Measurements from ENCODE around the gene ASGR1. TPM values are rescaled to one million over a fixed set of nuclear protein-coding genes. Genes with fewer than 3 reads are reported as not detected.
"Not testable (repeated sequence)": the region's sequence is repeated elsewhere in the genome, so short reads cannot be mapped to it uniquely, and the experiment has no call there.

ASGR1 gene
- total and polyA plus RNA-seq, 7 experiments from 2014 or later = 0.79 to 11.9 (median 1.3) TPM; not detected in 3

DNA sequence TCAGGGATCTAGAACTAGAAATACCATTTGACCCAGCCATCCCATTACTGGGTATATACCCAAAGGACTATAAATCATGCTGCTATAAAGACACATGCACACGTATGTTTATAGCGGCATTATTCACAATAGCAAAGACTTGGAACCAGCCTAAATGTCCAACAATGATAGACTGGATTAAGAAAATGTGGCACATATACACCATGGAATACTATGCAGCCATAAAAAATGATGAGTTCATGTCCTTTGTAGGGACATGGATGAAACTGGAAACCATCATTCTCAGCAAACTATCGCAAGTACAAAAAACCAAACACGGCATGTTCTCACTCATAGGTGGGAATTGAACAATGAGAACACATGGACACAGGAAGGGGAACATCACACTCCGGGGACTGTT is 51.7 kb downstream of the ASGR1 start:
- H3K36me3 ChIP-seq (ENCODE audit: control insufficient read depth in 2 of 3, insufficient read depth in 3 of 3, low read length in 3 of 3); H3K27ac Mint-ChIP-seq; H3K9me3 ChIP-seq (ENCODE audit: control insufficient read depth in 2 of 3, low read length in 3 of 3); H3K4me3 Mint-ChIP-seq; H3K27me3 Mint-ChIP-seq; H3K36me3 Mint-ChIP-seq; ATAC-seq; DNase-seq; H3K9me3 Mint-ChIP-seq; POLR2A ChIA-PET; H3K4me1 ChIP-seq (ENCODE audit: control insufficient read depth in 2 of 2, insufficient read depth in 2 of 2, low read length in 2 of 2); H3K4me3 ChIP-seq (ENCODE audit: low read length); intact Hi-C loops (cut with micrococcal nuclease); CTCF ChIA-PET; H3K27ac ChIP-seq (ENCODE audit: low read depth, low read length); H3K27me3 ChIP-seq (ENCODE audit: control insufficient read depth in 2 of 2, insufficient read depth in 2 of 2, low read length in 2 of 2): not testable (repeated sequence)
- H3K4me1 Mint-ChIP-seq = peaks cover 8 to 16% (median 14%) of the 10 kb centered on the region in 7 donors

- POLR2A ChIA-PET, H3K4me1 Mint-ChIP-seq: not testable (repeated sequence)
Measured at GRCh38 chr17:7126386-7126785, 52.8 kb downstream of the ASGR1 start.

DNA sequence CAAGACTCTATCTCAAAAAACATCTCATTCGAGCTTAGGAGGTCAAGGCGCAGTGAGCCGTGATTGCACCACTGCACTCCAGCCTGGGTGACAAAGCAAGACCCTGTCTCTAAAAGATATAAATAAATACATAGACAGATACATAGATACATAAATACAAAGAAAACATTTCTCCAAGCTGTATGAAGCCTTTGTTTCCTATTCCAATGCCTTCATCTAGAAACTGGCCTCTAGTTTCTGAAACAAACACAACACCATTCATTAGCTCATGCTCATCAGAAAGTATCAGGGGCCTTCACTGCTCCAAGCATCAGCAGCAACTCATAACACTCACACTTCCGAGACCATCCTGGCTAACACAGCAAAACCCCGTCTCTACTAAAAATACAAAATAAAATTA is 54.2 kb downstream of the ASGR1 start:
- no peaks in the 10 kb centered on the region for H3K4me1 ChIP-seq (ENCODE audit: control insufficient read depth in 2 of 2, insufficient read depth in 2 of 2, low read length in 2 of 2)
- no peaks in the 10 kb centered on the region for H3K27me3 ChIP-seq (ENCODE audit: control insufficient read depth in 2 of 2, insufficient read depth in 2 of 2, low read length in 2 of 2)
- Mint-ChIP-seq H3K4me1 (peaks cover 0 to 7% (median 0%) of the 10 kb centered on the region in 7 donors), H3K36me3 (no peaks in the 10 kb centered on the region), H3K9me3 (peaks cover 0 to 2% (median 0%) of the 10 kb centered on the region in 11 donors), H3K27ac (no peak overlapping the region), H3K27me3 (peaks cover 7 to 24% (median 9%) of the 10 kb centered on the region in 5 donors), H3K4me3 (no peak overlapping the region)
- POLR2A ChIA-PET = interaction anchor here (0.7 kb wide), 1 partner anchor 65 kb away, joined by 3 read pairs; no protein-coding TSS in a partner anchor
- intact Hi-C loops (cut with micrococcal nuclease) = no loop called here
- CTCF ChIA-PET = interaction anchor here (1.0 to 1.4 kb wide), 3 partner anchors 8 to 53 kb away, joined by 3 read pairs; no protein-coding TSS in a partner anchor
- no peaks in the 10 kb centered on the region for H3K9me3 ChIP-seq (ENCODE audit: control insufficient read depth in 2 of 3, low read length in 3 of 3)
- no peak overlapping the region for H3K27ac ChIP-seq (ENCODE audit: low read depth, low read length)
- DNase-seq = no peak
- no peaks in the 10 kb centered on the region for H3K36me3 ChIP-seq (ENCODE audit: control insufficient read depth in 2 of 3, insufficient read depth in 3 of 3, low read length in 3 of 3)
- ATAC-seq = no peak
- H3K4me3 ChIP-seq (ENCODE audit: low read length) = no peak overlapping the region

More at GRCh38 chr17:7126386-7126785, 52.8 kb downstream of the ASGR1 start:
- H3K36me3 ChIP-seq (ENCODE audit: control insufficient read depth in 2 of 3, insufficient read depth in 3 of 3, low read length in 3 of 3); H3K27ac Mint-ChIP-seq; H3K27me3 ChIP-seq (ENCODE audit: control insufficient read depth in 2 of 2, insufficient read depth in 2 of 2, low read length in 2 of 2); H3K4me1 ChIP-seq (ENCODE audit: control insufficient read depth in 2 of 2, insufficient read depth in 2 of 2, low read length in 2 of 2); H3K9me3 Mint-ChIP-seq; H3K9me3 ChIP-seq (ENCODE audit: control insufficient read depth in 2 of 3, low read length in 3 of 3); DNase-seq; intact Hi-C loops (cut with micrococcal nuclease); H3K4me3 ChIP-seq (ENCODE audit: low read length); H3K36me3 Mint-ChIP-seq; H3K27ac ChIP-seq (ENCODE audit: low read depth, low read length); ATAC-seq; H3K4me3 Mint-ChIP-seq; CTCF ChIA-PET: not testable (repeated sequence)
- peaks cover under 1 to 10% (median 5%) of the 10 kb centered on the region in 5 donors for H3K27me3 Mint-ChIP-seq

DNA sequence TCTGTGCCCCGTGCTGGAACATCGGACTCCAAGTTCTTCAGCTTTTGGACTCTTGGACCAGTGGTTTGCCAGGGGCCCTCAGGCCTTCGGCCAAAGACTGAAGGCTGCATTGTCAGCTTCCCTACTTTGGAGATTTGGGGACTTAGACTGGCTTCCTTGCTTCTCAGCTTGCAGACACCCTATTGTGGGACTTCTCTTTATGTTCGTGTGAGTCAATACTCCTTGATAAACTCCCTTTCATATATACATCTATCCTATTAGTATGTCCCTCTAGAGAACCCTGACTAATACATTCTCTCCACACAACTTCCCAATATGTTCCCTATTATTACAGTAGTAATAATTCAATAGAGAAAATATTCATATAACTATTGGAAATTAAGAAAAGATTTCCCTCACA is 55.3 kb downstream of the ASGR1 start:
- no peaks in the 10 kb centered on the region for H3K36me3 Mint-ChIP-seq
- H3K27ac ChIP-seq (ENCODE audit: low read depth, low read length) = no peak overlapping the region
- no peaks in the 10 kb centered on the region for H3K4me1 ChIP-seq (ENCODE audit: control insufficient read depth in 2 of 2, insufficient read depth in 2 of 2, low read length in 2 of 2)
- peaks cover 12 to 27% (median 14%) of the 10 kb centered on the region in 5 donors for H3K27me3 Mint-ChIP-seq
- no peaks in the 10 kb centered on the region for H3K9me3 ChIP-seq (ENCODE audit: control insufficient read depth in 2 of 3, low read length in 3 of 3)
- peaks cover 0 to 6% (median 0%) of the 10 kb centered on the region in 7 donors for H3K4me1 Mint-ChIP-seq
- no peak overlapping the region for H3K4me3 Mint-ChIP-seq
- H3K27me3 ChIP-seq (ENCODE audit: control insufficient read depth in 2 of 2, insufficient read depth in 2 of 2, low read length in 2 of 2) = no peaks in the 10 kb centered on the region
- no peaks in the 10 kb centered on the region for H3K36me3 ChIP-seq (ENCODE audit: control insufficient read depth in 2 of 3, insufficient read depth in 3 of 3, low read length in 3 of 3)
- ChIA-PET POLR2A (no interaction called here), CTCF (no interaction called here)
- intact Hi-C loops (cut with micrococcal nuclease) = no loop called here
- ATAC-seq = no peak
- peak overlapping the region in 1 of 9 donors; percentile 16 for H3K27ac Mint-ChIP-seq
- H3K9me3 Mint-ChIP-seq = peaks cover 0 to 2% (median 0%) of the 10 kb centered on the region in 11 donors
- no peak overlapping the region for H3K4me3 ChIP-seq (ENCODE audit: low read length)
- DNase-seq = no peak

Small RNA genes lying within 50 kb of the gene (microRNA-seq; reads per million reads assigned to microRNA genes)
- 528 reads per million, percentile 75 among the genes with 10 or more reads in this experiment for gene MIR324 (ENCODE audit: borderline microRNAs expressed)

Other genes starting within 250 kb of the ASGR1 start
- 1 to 10 TPM in 1 of 5 experiments, not detected in 4; 1.0 TPM for gene ALOX12, start 183.3 kb downstream of the ASGR1 start, total RNA-seq
- gene ALOX12, start 183.3 kb downstream of the ASGR1 start, polyA plus RNA-seq = under 1 TPM; 0.08 to 0.48 TPM
- 100 to 1,000 TPM; 107 to 184 (median 140) TPM for gene RNASEK, start 166.7 kb downstream of the ASGR1 start, total RNA-seq
- 100 to 1,000 TPM; 539 to 628 TPM for gene RNASEK, start 166.7 kb downstream of the ASGR1 start, polyA plus RNA-seq
- gene BCL6B, start 156.3 kb downstream of the ASGR1 start, total RNA-seq = under 1 TPM in 1 of 5 experiments, not detected in 4; 0.70 TPM
- gene BCL6B, start 156.3 kb downstream of the ASGR1 start, polyA plus RNA-seq = not detected
- 10 to 100 TPM in 3 of 5 experiments, 1 to 10 TPM in 2; 3.4 to 20.9 (median 15.0) TPM for gene SLC16A13, start 143.4 kb downstream of the ASGR1 start, total RNA-seq
- gene SLC16A13, start 143.4 kb downstream of the ASGR1 start, polyA plus RNA-seq = 1 to 10 TPM; 1.8 to 3.5 TPM
- gene SLC16A11, start 135.3 kb downstream of the ASGR1 start, total RNA-seq = 1 to 10 TPM in 3 of 5 experiments, under 1 TPM in 2; 0.24 to 1.7 (median 1.4) TPM
- 1 to 10 TPM; 1.1 TPM for gene SLC16A11, start 135.3 kb downstream of the ASGR1 start, polyA plus RNA-seq
- 10 to 100 TPM in 1 of 5 experiments, 1 to 10 TPM in 3, not detected in 1; 1.4 to 10.6 (median 4.9) TPM for gene CLEC10A, start 99.1 kb downstream of the ASGR1 start, total RNA-seq
- gene CLEC10A, start 99.1 kb downstream of the ASGR1 start, polyA plus RNA-seq = not detected
- gene ASGR2, start 64.5 kb downstream of the ASGR1 start, total RNA-seq = 10 to 100 TPM in 1 of 5 experiments, 1 to 10 TPM in 1, under 1 TPM in 1, not detected in 2; 0.27 to 15.0 (median 1.9) TPM
- gene ASGR2, start 64.5 kb downstream of the ASGR1 start, polyA plus RNA-seq = not detected
- 10 to 100 TPM; 10.9 to 25.4 (median 16.5) TPM for gene DLG4, start 40.5 kb upstream of the ASGR1 start, total RNA-seq
- gene DLG4, start 40.5 kb upstream of the ASGR1 start, polyA plus RNA-seq = under 1 TPM; 0.26 to 0.83 TPM
- 100 to 1,000 TPM; 287 to 390 (median 339) TPM for gene ACADVL, start 40.6 kb upstream of the ASGR1 start, total RNA-seq
- 10 to 100 TPM; 75.3 to 88.4 TPM for gene ACADVL, start 40.6 kb upstream of the ASGR1 start, polyA plus RNA-seq
- gene DVL2, start 55.1 kb upstream of the ASGR1 start, total RNA-seq = 10 to 100 TPM; 51.2 to 91.5 (median 52.3) TPM
- 10 to 100 TPM; 15.1 to 31.1 TPM for gene DVL2, start 55.1 kb upstream of the ASGR1 start, polyA plus RNA-seq
- gene PHF23, start 60.1 kb upstream of the ASGR1 start, total RNA-seq = 10 to 100 TPM; 12.3 to 58.7 (median 55.2) TPM
- gene PHF23, start 60.1 kb upstream of the ASGR1 start, polyA plus RNA-seq = 10 to 100 TPM; 16.0 to 41.3 TPM
- gene GABARAP, start 63.1 kb upstream of the ASGR1 start, total RNA-seq = 100 to 1,000 TPM; 214 to 427 (median 286) TPM
- 100 to 1,000 TPM; 656 to 950 TPM for gene GABARAP, start 63.1 kb upstream of the ASGR1 start, polyA plus RNA-seq
- 100 to 1,000 TPM in 4 of 5 experiments, 10 to 100 TPM in 1; 96.8 to 173 (median 133) TPM for gene CTDNEP1, start 72.4 kb upstream of the ASGR1 start, total RNA-seq
- gene CTDNEP1, start 72.4 kb upstream of the ASGR1 start, polyA plus RNA-seq = 10 to 100 TPM; 38.3 to 45.4 TPM
- 10 to 100 TPM; 26.9 to 49.1 (median 32.9) TPM for gene ELP5, start 72.8 kb upstream of the ASGR1 start, total RNA-seq
- gene ELP5, start 72.8 kb upstream of the ASGR1 start, polyA plus RNA-seq = 10 to 100 TPM; 60.4 to 89.9 TPM
- 1 to 10 TPM in 2 of 5 experiments, under 1 TPM in 3; 0.29 to 3.8 (median 0.81) TPM for gene CLDN7, start 83.1 kb upstream of the ASGR1 start, total RNA-seq
- gene CLDN7, start 83.1 kb upstream of the ASGR1 start, polyA plus RNA-seq = 1 to 10 TPM; 1.7 to 2.9 TPM
- not detected for gene SLC2A4, start 102.3 kb upstream of the ASGR1 start, total RNA-seq
- gene SLC2A4, start 102.3 kb upstream of the ASGR1 start, polyA plus RNA-seq = not detected
- under 1 TPM in 3 of 5 experiments, not detected in 2; 0.27 to 0.64 (median 0.40) TPM for gene YBX2, start 115.3 kb upstream of the ASGR1 start, total RNA-seq
- not detected for gene YBX2, start 115.3 kb upstream of the ASGR1 start, polyA plus RNA-seq
- 100 to 1,000 TPM; 237 to 666 (median 453) TPM for gene EIF5A, start 128.3 kb upstream of the ASGR1 start, total RNA-seq
- gene EIF5A, start 128.3 kb upstream of the ASGR1 start, polyA plus RNA-seq = 100 to 1,000 TPM; 158 to 558 TPM
- gene GPS2, start 136.0 kb upstream of the ASGR1 start, total RNA-seq = 100 to 1,000 TPM in 3 of 5 experiments, 10 to 100 TPM in 2; 72.6 to 145 (median 107) TPM
- gene GPS2, start 136.0 kb upstream of the ASGR1 start, polyA plus RNA-seq = 100 to 1,000 TPM in 1 of 2 donors, 10 to 100 TPM in 1; 80.1 to 134 TPM
- gene NEURL4, start 150.0 kb upstream of the ASGR1 start, total RNA-seq = 10 to 100 TPM; 42.6 to 92.6 (median 50.1) TPM
- 1 to 10 TPM; 1.1 to 2.5 TPM for gene NEURL4, start 150.0 kb upstream of the ASGR1 start, polyA plus RNA-seq
- 100 to 1,000 TPM; 482 to 708 (median 599) TPM for gene ACAP1, start 157.2 kb upstream of the ASGR1 start, total RNA-seq
- gene ACAP1, start 157.2 kb upstream of the ASGR1 start, polyA plus RNA-seq = 100 to 1,000 TPM; 234 to 337 TPM
- gene KCTD11, start 172.8 kb upstream of the ASGR1 start, total RNA-seq = 10 to 100 TPM in 1 of 5 experiments, 1 to 10 TPM in 4; 2.7 to 13.7 (median 4.0) TPM
- 1 to 10 TPM in 1 of 2 donors, under 1 TPM in 1; 0.83 to 1.1 TPM for gene KCTD11, start 172.8 kb upstream of the ASGR1 start, polyA plus RNA-seq
- not detected for gene TMEM95, start 175.8 kb upstream of the ASGR1 start, total RNA-seq
- gene TMEM95, start 175.8 kb upstream of the ASGR1 start, polyA plus RNA-seq = not detected
- gene TNK1, start 201.7 kb upstream of the ASGR1 start, total RNA-seq = 10 to 100 TPM in 4 of 5 experiments, 1 to 10 TPM in 1; 1.5 to 23.4 (median 13.9) TPM
- gene TNK1, start 201.7 kb upstream of the ASGR1 start, polyA plus RNA-seq = 1 to 10 TPM; 5.8 to 7.4 TPM
- 100 to 1,000 TPM in 1 of 5 experiments, 10 to 100 TPM in 4; 74.8 to 142 (median 85.0) TPM for gene PLSCR3, start 215.2 kb upstream of the ASGR1 start, total RNA-seq
- 100 to 1,000 TPM; 162 to 212 TPM for gene PLSCR3, start 215.2 kb upstream of the ASGR1 start, polyA plus RNA-seq
- gene TMEM256, start 224.7 kb upstream of the ASGR1 start, total RNA-seq = 10 to 100 TPM; 31.5 to 58.5 (median 48.2) TPM
- gene TMEM256, start 224.7 kb upstream of the ASGR1 start, polyA plus RNA-seq = 10 to 100 TPM; 45.2 to 64.9 TPM
- 10 to 100 TPM in 3 of 5 experiments, 1 to 10 TPM in 2; 1.6 to 17.8 (median 11.9) TPM for gene NLGN2, start 228.5 kb upstream of the ASGR1 start, total RNA-seq
- under 1 TPM; 0.20 to 0.28 TPM for gene NLGN2, start 228.5 kb upstream of the ASGR1 start, polyA plus RNA-seq
- not detected for gene SPEM1, start 241.0 kb upstream of the ASGR1 start, total RNA-seq
- not detected for gene SPEM1, start 241.0 kb upstream of the ASGR1 start, polyA plus RNA-seq
- gene SPEM2, start 246.2 kb upstream of the ASGR1 start, total RNA-seq = not detected
- not detected for gene SPEM2, start 246.2 kb upstream of the ASGR1 start, polyA plus RNA-seq
- gene SPEM3, start 249.5 kb upstream of the ASGR1 start, total RNA-seq = not detected
- not detected for gene SPEM3, start 249.5 kb upstream of the ASGR1 start, polyA plus RNA-seq

Measured in naive thymus-derived CD4-positive, alpha-beta T cell (primary cell).